Activated T-helper 2 cell treated with anti-CD3 and anti-CD28 coated beads, Interferon-gamma antibody, Interleukin-2, Interleukin-4, amounts not matched to agents 10 μg/mL and 5 μg/mL and 100 μg/mL, durations not matched to agents 14 hours and 24 hours and 36 hours (primary cell): ENCODE measurements around the gene GNA14. TPM values are rescaled to one million over a fixed set of nuclear protein-coding genes. Genes with fewer than 3 reads are reported as not detected.
A peak's percentile ranks its signal among the peaks of the same experiment; 100 is the strongest.
"Not testable (repeated sequence)": the region's sequence is repeated elsewhere in the genome, so short reads cannot be mapped to it uniquely, and the experiment has no call there.

ENCODE experiments used
- DNase-seq: peaks from one replicate; pipeline ENCODE4 v3.0.0; 2021; ENCODE audit warnings: low spot score
- H3K27ac Mint-ChIP-seq: one replicate; pipeline ENCODE4 v1.8.0; 2021; ENCODE audit warnings: mixed read lengths
- H3K27me3 Mint-ChIP-seq: one replicate; pipeline ENCODE4 v1.8.0; 2021; ENCODE audit warnings: low read depth, mixed read lengths
- H3K36me3 Mint-ChIP-seq: one replicate; pipeline ENCODE4 v1.8.0; 2021; ENCODE audit warnings: low read depth, mixed read lengths
- H3K4me1 Mint-ChIP-seq: one replicate; pipeline ENCODE4 v1.8.0; 2021; ENCODE audit warnings: low read depth, mixed read lengths
- H3K4me3 Mint-ChIP-seq: one replicate; pipeline ENCODE4 v1.8.0; 2021; ENCODE audit warnings: low read depth, mild to moderate bottlenecking, moderate library complexity, mixed read lengths
- H3K9me3 Mint-ChIP-seq: one replicate; pipeline ENCODE4 v1.8.0; 2021; ENCODE audit warnings: mixed read lengths
- intact Hi-C: fragments of 100-400 bp; cut with micrococcal nuclease; formaldehyde crosslinking; loops from one replicate; pipeline ENCODE4 v1.15.1; 2023
- total RNA-seq: library from RNA; stranded (reverse); gene quantifications from 2 replicates; pipeline ENCODE4 v1.2.3, GENCODE V29; 2022

Gene GNA14
- total RNA-seq, 1 donor from 2014 or later, result 0.09 TPM

- intact Hi-C loops, result no loop called here
- Mint-ChIP-seq H3K4me3 (no peak overlapping the region), H3K9me3 (no peaks in the 10 kb centered on the region), H3K36me3 (no peaks in the 10 kb centered on the region), H3K27ac (no peak overlapping the region), H3K27me3 (peaks cover 2% of the 10 kb centered on the region), H3K4me1 (no peaks in the 10 kb centered on the region)
- DNase-seq, result no peak
Observed at GRCh38 chr9:77507212-77507961, 140.7 kb downstream of the GNA14 start.

- Mint-ChIP-seq H3K27ac (no peak overlapping the region), H3K9me3 (no peaks in the 10 kb centered on the region), H3K27me3 (peaks cover 2% of the 10 kb centered on the region), H3K36me3 (no peaks in the 10 kb centered on the region), H3K4me1 (no peaks in the 10 kb centered on the region), H3K4me3 (no peak overlapping the region)
- intact Hi-C loops, result no loop called here
- DNase-seq, result no peak
Observed at GRCh38 chr9:77505232-77505631, 142.9 kb downstream of the GNA14 start.

GRCh38 chr9:77502568-77502967 lies 145.6 kb downstream of the GNA14 start:
- no peak for DNase-seq
- H3K27me3 Mint-ChIP-seq, result no peaks in the 10 kb centered on the region
- H3K4me3 Mint-ChIP-seq, result no peak overlapping the region
- H3K36me3 Mint-ChIP-seq, result no peaks in the 10 kb centered on the region
- intact Hi-C loops, result no loop called here
- no peaks in the 10 kb centered on the region for H3K9me3 Mint-ChIP-seq
- no peak overlapping the region for H3K27ac Mint-ChIP-seq
- H3K4me1 Mint-ChIP-seq, result no peaks in the 10 kb centered on the region

- intact Hi-C loops, result loop anchor here (10.0 kb wide), 1 partner anchor 64 kb away; no protein-coding TSS in a partner anchor
- Mint-ChIP-seq H3K27ac (no peak overlapping the region), H3K9me3 (no peaks in the 10 kb centered on the region), H3K36me3 (no peaks in the 10 kb centered on the region), H3K4me1 (no peaks in the 10 kb centered on the region), H3K27me3 (peaks cover 8% of the 10 kb centered on the region), H3K4me3 (no peak overlapping the region)
- no peak for DNase-seq
Observed at GRCh38 chr9:77498891-77499290, 149.2 kb downstream of the GNA14 start.

- H3K36me3 Mint-ChIP-seq, result no peaks in the 10 kb centered on the region
- no peaks in the 10 kb centered on the region for H3K9me3 Mint-ChIP-seq
- no peaks in the 10 kb centered on the region for H3K4me1 Mint-ChIP-seq
- DNase-seq, result no peak
- intact Hi-C loops, result loop anchor here (10.0 kb wide), 1 partner anchor 63 kb away; no protein-coding TSS in a partner anchor
- peaks cover 9% of the 10 kb centered on the region for H3K27me3 Mint-ChIP-seq
- no peak overlapping the region for H3K27ac Mint-ChIP-seq
- no peak overlapping the region for H3K4me3 Mint-ChIP-seq
Observed at GRCh38 chr9:77497322-77498198, 150.6 kb downstream of the GNA14 start.

- Mint-ChIP-seq H3K9me3 (peaks cover 13% of the 10 kb centered on the region), H3K4me3 (no peak overlapping the region), H3K27ac (no peak overlapping the region), H3K27me3 (peaks cover 14% of the 10 kb centered on the region), H3K36me3 (no peaks in the 10 kb centered on the region), H3K4me1 (no peaks in the 10 kb centered on the region)
- intact Hi-C loops, result loop anchor here (10.0 kb wide), 1 partner anchor 61 kb away; no protein-coding TSS in a partner anchor
- no peak for DNase-seq
Observed at GRCh38 chr9:77495834-77496671, 152.1 kb downstream of the GNA14 start.

GRCh38 chr9:77490279-77490678 lies 157.8 kb downstream of the GNA14 start:
- not testable (repeated sequence) for H3K27ac Mint-ChIP-seq, H3K4me3 Mint-ChIP-seq, DNase-seq, H3K36me3 Mint-ChIP-seq, H3K27me3 Mint-ChIP-seq
- intact Hi-C loops, result loop anchor here (10.0 kb wide), 1 partner anchor 55 kb away; no protein-coding TSS in a partner anchor
- Mint-ChIP-seq H3K9me3 (peaks cover 29% of the 10 kb centered on the region), H3K4me1 (peaks cover 23% of the 10 kb centered on the region)

GRCh38 chr9:77489405-77490163 lies 158.5 kb downstream of the GNA14 start:
- intact Hi-C loops, result loop anchor here (10.0 kb wide), 1 partner anchor 55 kb away; no protein-coding TSS in a partner anchor
- not testable (repeated sequence) for H3K36me3 Mint-ChIP-seq, DNase-seq, H3K27ac Mint-ChIP-seq, H3K27me3 Mint-ChIP-seq
- peaks cover 29% of the 10 kb centered on the region for H3K9me3 Mint-ChIP-seq
- peak overlapping the region; percentile 61 for H3K4me3 Mint-ChIP-seq
- peaks cover 23% of the 10 kb centered on the region for H3K4me1 Mint-ChIP-seq

GRCh38 chr9:77488439-77489126 lies 159.5 kb downstream of the GNA14 start:
- peaks cover 6% of the 10 kb centered on the region for H3K27me3 Mint-ChIP-seq
- H3K27ac Mint-ChIP-seq, result no peak overlapping the region
- peaks cover 10% of the 10 kb centered on the region for H3K36me3 Mint-ChIP-seq
- no peak for DNase-seq
- intact Hi-C loops, result loop anchor here (1.0 kb wide), 1 partner anchor 30 kb away; no protein-coding TSS in a partner anchor
- peaks cover 29% of the 10 kb centered on the region for H3K9me3 Mint-ChIP-seq
- H3K4me3 Mint-ChIP-seq, result peak overlapping the region; percentile 61
- H3K4me1 Mint-ChIP-seq, result peaks cover 23% of the 10 kb centered on the region

- intact Hi-C loops, result loop anchor here (1.0 kb wide), 1 partner anchor 11 kb away; no protein-coding TSS in a partner anchor
- Mint-ChIP-seq H3K4me1 (peaks cover 23% of the 10 kb centered on the region), H3K4me3 (no peak overlapping the region), H3K27ac (no peak overlapping the region), H3K36me3 (peaks cover 10% of the 10 kb centered on the region), H3K9me3 (peaks cover 25% of the 10 kb centered on the region), H3K27me3 (peaks cover under 1% of the 10 kb centered on the region)
- no peak for DNase-seq
Observed at GRCh38 chr9:77486968-77487367, 161.2 kb downstream of the GNA14 start.

GRCh38 chr9:77486463-77486862 lies 161.7 kb downstream of the GNA14 start:
- peaks cover 23% of the 10 kb centered on the region for H3K9me3 Mint-ChIP-seq
- DNase-seq, result no peak
- H3K36me3 Mint-ChIP-seq, result peaks cover 10% of the 10 kb centered on the region
- H3K27ac Mint-ChIP-seq, result no peak overlapping the region
- peaks cover 23% of the 10 kb centered on the region for H3K4me1 Mint-ChIP-seq
- H3K4me3 Mint-ChIP-seq, result no peak overlapping the region
- intact Hi-C loops, result no loop called here
- peaks cover 2% of the 10 kb centered on the region for H3K27me3 Mint-ChIP-seq
